SH-SY5Y (cell line): ENCODE results near the gene SPATA6.

ENCODE experiments used
- GATA2 ChIP-seq: IDR thresholded peaks from 2 replicates; pipeline ENCODE4 v1.6.1; 2011; ENCODE audit warnings: mild to moderate bottlenecking, low read depth, low read length
- GATA3 ChIP-seq: IDR thresholded peaks from 2 replicates; pipeline ENCODE4 v1.6.1; 2011; ENCODE audit warnings: low read depth, mild to moderate bottlenecking, low read length, moderate library complexity

DNA sequence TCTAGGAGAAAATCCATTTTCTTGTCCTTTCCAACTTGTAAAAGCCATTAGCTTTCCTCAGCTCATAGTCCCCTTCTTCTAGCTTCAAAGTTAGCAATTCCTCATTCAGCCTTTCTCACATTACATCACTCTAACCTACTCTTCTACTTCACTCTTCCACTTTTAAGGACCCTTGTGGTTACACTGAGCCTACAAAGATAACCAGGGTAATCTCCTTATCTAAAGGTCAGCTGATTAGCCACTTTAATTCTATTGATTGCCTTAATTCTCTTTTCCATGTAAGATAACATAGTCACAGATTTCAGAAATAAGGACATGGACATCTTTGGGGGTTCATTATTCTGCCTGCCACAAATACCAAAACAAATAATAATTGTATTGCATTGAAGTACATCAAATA lies 8.5 kb upstream of the SPATA6 start:
- no peak for TF ChIP-seq GATA2
- TF ChIP-seq GATA3, result no peak
